Activated naive CD4-positive, alpha-beta T cell (primary cell): ENCODE results near the gene OR2T12.
"Not testable (repeated sequence)": the region's sequence is repeated elsewhere in the genome, so short reads cannot be mapped to it uniquely, and the experiment has no call there.

ENCODE experiments used
- DNase-seq, 4 experiments: peaks; one replicate each; lab custom pipeline; 2025; lab: John Stamatoyannopoulos, UW

The OR2T12 gene, protein sequence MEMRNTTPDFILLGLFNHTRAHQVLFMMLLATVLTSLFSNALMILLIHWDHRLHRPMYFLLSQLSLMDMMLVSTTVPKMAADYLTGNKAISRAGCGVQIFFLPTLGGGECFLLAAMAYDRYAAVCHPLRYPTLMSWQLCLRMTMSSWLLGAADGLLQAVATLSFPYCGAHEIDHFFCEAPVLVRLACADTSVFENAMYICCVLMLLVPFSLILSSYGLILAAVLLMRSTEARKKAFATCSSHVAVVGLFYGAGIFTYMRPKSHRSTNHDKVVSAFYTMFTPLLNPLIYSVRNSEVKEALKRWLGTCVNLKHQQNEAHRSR

DNA sequence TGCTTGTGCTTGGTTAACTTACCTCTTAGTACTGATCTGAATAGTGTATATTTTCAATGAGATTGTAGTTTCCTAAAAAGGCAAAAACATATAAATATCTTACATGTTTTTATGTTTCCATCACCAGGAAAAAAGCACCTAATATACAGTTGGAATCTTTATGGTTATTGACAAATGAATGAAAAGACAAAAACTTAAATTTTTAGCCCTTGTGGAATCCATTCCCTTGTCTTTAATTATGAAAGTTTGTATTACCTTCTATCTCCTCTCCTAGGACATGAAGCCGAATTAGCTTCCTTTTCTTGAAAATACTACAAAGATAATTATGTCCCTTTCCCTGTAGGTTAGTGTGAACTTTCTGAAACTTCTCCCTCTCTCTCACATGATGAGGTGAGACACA, at the start of gene OR2T12:
OR2T12 (minus strand) TSS at position 101 of the 400 bp plus-strand sequence. CDS start 7,846 bp downstream, outside the sequence.
- no peak for DNase-seq

DNA sequence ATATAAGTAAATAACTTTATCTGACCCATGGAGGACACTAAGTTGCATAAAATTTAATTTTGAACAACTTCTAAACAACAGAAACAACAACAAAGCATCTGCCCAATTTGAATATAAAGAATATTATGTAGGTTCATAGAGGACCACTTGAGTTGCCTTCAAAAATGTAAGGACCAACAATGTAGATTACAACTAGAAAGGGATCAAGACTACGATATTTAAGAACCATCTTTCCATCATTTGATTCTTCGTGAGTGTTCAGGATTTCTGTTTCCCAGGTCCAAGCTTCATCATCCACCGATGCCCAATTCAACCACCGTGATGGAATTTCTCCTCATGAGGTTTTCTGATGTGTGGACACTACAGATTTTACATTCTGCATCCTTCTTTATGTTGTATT, 45.3 kb upstream of the OR2T12 start, which contains the start of gene OR14C36:
OR14C36 (plus strand) TSS at position 301 of the 400 bp plus-strand sequence; CDS start at position 301, 0 bp downstream.
- no peak for DNase-seq

DNA sequence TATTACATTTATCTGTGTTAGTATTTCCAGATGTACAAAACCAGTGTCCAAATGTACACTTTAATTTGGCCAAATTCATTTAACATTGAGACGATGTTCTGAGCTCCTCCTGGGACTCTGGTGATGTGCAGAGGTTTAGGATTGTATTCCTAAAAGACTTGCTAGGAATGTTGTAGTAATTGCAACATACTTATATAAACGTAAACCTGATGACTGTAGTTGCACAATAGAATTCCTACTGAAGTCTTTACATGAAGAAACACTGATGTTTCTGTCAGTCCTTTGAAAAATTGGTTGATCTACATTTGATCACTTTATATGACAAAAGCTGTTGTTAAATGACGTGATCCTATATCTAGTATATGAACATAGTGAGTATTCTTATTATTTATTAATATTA, 40.2 kb upstream of the OR2T12 start:
- DNase-seq: no peak

DNA sequence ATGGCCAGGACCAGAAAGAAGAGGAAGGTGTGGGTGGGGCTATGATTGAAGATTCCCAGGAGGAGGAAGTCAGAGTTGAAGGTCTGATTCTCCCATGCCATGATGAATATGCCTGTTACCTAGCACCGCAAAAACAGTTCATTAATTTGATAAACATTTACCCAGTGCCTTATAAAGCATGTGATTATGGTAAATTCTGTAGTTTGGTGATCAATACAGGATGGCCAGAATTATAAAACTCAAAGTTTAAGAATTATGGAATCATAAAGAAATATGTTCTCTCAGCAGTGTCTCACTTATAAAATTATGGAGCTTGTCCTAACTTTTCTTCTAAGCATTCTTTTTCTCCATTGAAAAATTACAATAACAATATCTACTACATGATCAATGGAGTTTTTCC, 21.2 kb upstream of the OR2T12 start, which contains the start of gene OR2M7:
OR2M7 (minus strand) TSS at position 101 of the 400 bp plus-strand sequence; CDS start at position 101, 0 bp downstream.
- no peak for DNase-seq

DNA sequence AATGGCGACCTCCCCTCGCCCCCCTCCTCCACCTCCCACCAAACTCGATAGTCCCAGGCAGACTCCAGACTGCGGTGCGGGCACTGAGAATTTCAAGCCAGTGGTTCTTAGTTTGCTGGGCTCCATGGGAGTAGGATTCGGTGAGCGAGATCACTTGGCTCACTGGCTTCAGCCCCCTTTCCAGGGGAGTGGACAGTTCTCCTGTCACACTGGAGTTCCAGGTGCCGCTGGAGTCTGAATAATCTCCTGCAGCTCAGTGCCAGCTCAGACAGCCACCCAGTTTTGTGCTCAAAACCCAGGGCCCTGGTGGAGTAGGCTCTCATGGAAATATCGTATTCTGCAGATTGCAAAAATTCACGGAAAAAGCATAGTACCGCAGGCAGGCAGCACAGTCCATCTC, 13.6 kb upstream of the OR2T12 start:
- DNase-seq: no peak

DNA sequence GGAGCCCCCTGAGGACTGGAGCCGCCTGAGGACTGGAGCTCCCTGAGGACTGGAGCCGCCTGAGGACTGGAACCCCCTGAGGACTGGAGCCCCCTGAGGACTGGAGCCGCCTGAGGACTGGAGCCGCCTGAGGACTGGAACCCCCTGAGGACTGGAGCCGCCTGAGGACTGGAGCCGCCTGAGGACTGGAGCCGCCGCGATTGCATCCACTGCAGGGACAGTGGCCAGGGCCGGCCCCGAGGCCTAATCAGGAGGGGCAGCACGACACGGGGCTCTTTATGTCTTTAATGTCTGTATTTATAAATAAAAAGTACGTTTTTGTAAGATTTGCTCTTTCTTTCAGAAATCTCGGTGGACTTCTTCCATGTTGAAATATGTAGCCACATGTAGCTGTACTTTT, 3.5 kb upstream of the OR2T12 start:
- DNase-seq: not testable (repeated sequence)

DNA sequence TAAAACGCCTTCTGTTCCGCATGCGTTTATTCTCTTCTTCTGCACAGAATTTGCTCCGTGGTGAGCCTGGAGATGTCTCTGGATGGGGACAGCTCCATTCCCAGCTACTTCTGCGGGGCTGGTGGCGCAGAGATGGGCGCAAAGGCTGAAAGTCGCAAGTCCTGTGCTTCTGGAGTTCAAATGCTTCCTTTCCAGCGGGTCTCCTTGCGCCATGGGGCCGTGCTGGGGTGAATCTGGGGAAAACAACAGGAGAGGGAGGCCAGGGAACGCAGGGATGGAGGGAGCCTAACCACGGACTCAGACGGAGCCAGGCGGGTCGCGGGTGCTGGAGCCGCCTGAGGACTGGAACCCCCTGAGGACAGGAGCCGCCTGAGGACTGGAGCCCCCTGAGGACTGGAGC, 2.9 kb upstream of the OR2T12 start:
- no peak for DNase-seq

DNA sequence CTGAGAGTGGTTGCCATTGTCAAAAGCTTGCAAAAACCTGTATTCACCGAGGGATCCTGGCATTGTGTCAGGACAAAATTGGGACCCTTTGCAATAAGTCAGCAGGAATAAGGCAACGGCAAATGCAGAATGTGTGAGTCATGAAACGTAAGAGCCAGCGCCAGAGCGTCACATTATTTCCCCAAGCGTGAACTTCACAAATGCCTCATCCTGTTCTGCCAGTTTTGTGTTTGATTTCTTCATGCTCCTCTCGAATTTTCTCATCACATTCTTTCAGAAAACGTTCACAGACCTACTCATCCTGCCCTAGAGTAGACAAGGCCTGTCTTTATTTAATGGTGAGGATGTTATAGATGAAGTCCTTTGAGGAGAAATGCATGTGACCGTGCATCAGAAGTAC, 2.4 kb upstream of the OR2T12 start:
- DNase-seq: not testable (repeated sequence)

DNA sequence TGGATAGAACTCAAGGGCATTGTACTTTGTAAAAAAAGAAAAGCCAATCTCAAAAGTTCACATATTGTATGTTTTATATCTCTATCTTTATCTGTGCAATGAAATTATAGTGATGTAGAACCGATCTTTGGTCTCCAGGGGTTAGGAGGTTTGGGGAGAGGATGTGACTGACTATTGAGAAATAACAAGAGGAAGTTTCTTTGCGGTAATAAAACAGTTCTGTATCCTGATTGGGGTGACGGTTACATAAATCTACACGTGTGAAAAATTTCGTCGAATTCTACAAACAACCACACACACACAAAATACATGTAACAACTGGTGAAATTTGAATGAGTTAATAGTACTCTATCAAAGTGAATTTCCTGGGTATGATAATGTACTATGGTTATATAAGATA, 14.8 kb downstream of the OR2T12 start:
- no peak for DNase-seq

DNA sequence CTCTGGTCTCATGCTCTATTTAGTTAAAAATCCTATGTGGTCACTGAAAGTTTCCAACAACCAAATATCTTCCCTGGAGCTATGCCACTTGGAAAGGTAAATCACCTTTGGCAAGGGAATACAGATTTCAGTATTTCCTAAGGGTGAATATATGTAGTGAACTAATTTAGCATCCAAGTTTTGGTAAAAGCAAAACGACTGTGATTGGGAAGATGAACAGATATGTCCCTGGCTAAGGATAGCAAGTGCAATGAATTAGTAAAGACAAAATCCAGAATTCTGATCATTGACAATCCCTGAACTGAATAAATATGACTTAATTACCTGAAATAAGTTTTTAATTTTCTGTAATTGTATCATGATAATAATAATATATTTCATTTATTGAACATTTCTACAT, 25.3 kb downstream of the OR2T12 start, which contains the start of gene OR2T33:
OR2T33 (minus strand) TSS at position 101 of the 400 bp plus-strand sequence. CDS start 4,162 bp downstream, outside the sequence.
- no peak for DNase-seq

DNA sequence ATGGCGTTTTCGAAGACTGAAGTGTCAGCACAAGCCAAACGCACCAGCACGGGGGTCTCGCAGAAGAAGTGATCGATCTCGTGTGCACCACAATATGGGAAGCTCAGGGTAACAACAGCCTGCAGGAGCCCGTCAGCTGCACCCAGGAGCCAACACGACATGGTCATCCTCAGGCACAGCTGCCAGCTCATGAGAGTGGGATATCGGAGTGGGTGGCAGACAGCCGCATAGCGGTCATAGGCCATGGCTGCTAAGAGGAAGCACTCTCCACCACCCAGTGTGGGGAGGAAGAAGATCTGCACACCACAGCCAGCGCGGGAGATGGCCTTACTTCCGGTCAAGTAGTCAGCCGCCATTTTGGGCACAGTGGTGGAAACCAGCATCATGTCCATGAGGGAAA, 30.0 kb downstream of the OR2T12 start:
- not testable (repeated sequence) for DNase-seq

DNA sequence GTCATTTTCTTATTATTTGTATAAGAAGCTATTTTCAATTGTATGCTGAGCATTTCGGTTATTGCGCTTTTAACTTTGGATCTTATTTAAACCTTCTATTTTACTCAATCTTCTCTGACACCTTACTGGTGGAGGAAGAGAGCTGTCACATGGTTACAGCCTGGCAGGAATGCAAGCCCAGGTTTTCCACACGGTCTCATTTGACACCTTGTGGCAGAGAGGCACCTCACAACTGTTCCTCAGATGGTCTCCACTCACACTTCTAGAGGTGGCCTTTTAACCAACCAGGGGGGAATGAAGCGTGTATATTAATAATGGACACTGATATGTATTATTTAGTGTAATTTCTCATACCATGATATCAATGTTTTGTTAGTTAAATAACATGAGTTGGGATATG, 35.0 kb downstream of the OR2T12 start:
- no peak for DNase-seq

DNA sequence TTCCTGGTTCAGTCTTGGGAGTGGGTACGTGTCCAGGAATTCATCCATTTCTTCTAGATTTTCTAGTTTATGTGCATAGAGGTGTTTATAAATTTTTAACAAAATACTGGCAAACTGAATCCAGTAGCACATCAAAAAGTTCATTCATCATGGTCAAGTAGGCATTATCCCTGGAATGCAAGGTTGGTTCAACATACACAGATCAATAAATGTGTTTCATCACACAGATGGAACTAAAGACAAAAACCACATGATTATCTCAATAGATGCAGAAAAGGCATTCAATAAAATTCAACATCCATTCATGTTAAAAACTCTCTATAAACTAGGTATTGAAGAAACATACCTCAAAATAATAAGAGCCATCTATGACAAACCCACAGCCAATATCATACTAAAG, 43.9 kb downstream of the OR2T12 start:
- not testable (repeated sequence) for DNase-seq

DNA sequence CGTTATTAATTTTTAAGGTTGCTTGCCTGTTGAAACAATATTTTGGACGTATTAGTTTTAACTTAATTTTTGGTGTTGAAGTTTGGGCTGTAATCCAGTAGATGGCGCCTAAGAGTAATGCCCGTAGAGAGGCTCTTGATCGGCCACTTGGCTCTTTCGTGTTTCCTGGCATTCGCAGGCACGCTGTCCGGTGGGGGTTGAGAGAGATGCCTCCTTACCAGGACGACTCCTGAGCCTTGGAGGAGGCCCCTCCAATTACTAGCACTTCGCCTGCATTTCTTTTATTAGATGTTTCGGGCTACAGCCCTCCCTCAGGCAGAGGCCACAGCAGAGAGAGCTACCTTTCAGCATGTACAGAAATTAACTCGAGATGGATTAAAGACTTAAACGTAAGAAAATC, 60.0 kb downstream of the OR2T12 start:
- DNase-seq: no peak
